Measurements from ENCODE around the gene FGD1. TPM values are rescaled to one million over a fixed set of nuclear protein-coding genes. Genes with fewer than 3 reads are reported as not detected.

The FGD1 gene
- total and polyA plus RNA-seq, 2 experiments from 2014 or later, result 11.8 to 24.9 TPM

- TF ChIP-seq ZNF114 (CRISPR knock-in tag; IDR thresholded peaks at IDR 0.05), result no peak
- TF ChIP-seq EZH2phosphoT487 (IDR thresholded peaks at IDR 0.05; ENCODE audit: unreplicated experiment), result no peak
- TF ChIP-seq NANOG (IDR thresholded peaks at IDR 0.05; ENCODE audit: borderline replicate concordance), result no peak
- no peak for TF ChIP-seq ZNF462 (CRISPR knock-in tag; IDR thresholded peaks at IDR 0.05)
- no peak for TF ChIP-seq REST (IDR thresholded peaks at IDR 0.05; ENCODE audit: unreplicated experiment)
- no peak for TF ChIP-seq POLR2AphosphoS5 (IDR thresholded peaks at IDR 0.05; ENCODE audit: low read depth)
- TF ChIP-seq CTCF (conservative IDR thresholded peaks at IDR 0.05; ENCODE audit: low read depth in 2 of 2), result no peak
- no peak for TF ChIP-seq ETS1 (IDR thresholded peaks at IDR 0.05)
- TF ChIP-seq STAT1 (IDR thresholded peaks at IDR 0.05; ENCODE audit: unreplicated experiment), result no peak
- TF ChIP-seq JUNB (IDR thresholded peaks at IDR 0.05; ENCODE audit: unreplicated experiment), result no peak
- Mint-ChIP-seq H3K27ac (no peak overlapping the region), H3K36me3 (ENCODE audit: low read depth) (no peaks in the 10 kb centered on the region), H3K9me3 (no peaks in the 10 kb centered on the region), H3K27me3 (ENCODE audit: insufficient read depth, low read depth, poor library complexity) (no peaks in the 10 kb centered on the region), H3K4me3 (no peak overlapping the region), H3K4me1 (no peaks in the 10 kb centered on the region; the same call in 2 of the 3 replicates)
- ATAC-seq, result no peak
- Histone ChIP-seq H3K36me3 (ENCODE audit: insufficient read depth) (no peaks in the 10 kb centered on the region), H4K20me1 (replicated peaks; ENCODE audit: insufficient read depth) (no peaks in the 10 kb centered on the region), H3K4me2 (no peak overlapping the region), H3K79me2 (replicated peaks; ENCODE audit: insufficient read depth) (no peaks in the 10 kb centered on the region), H3K27ac (ENCODE audit: low read depth) (no peak overlapping the region), H3K27me3 (ENCODE audit: insufficient read depth) (no peaks in the 10 kb centered on the region), H3K9me2 (ENCODE audit: insufficient read depth) (no peaks in the 10 kb centered on the region), H3K4me3 (no peak overlapping the region), H3F3A (replicated peaks; ENCODE audit: low read depth) (no peaks in the 10 kb centered on the region), H3K4me1 (ENCODE audit: insufficient read depth) (no peaks in the 10 kb centered on the region), H2AFZ (no peak overlapping the region)
- DNase-seq (ENCODE audit: low spot score), result no peak
These were observed 73.9 kb downstream of the FGD1 start for GRCh38 chrX:54422168-54422567.

All from GM23338 (cell line).